K562 (cell line): ENCODE data around the gene HEPHL1. TPM values are rescaled to one million over a fixed set of nuclear protein-coding genes. Genes with fewer than 3 reads are reported as not detected.

ENCODE experiments used
- ATAC-seq: fragments of 200-7000 bp; cut with Tn5 transposase; 3 replicates; pipeline ENCODE4 v1.9.1; 2020; ENCODE audit warnings: moderate library complexity
- BruUV-seq: library from RNA; stranded (reverse); fragments of 400-500 nt; replicated peaks from 2 replicates; lab custom pipeline; 2021; lab: Mats Ljungman, UMichigan
- CTCF ChIA-PET: fragments of 300-600 bp; formaldehyde crosslinking; extraction: SDS; loops from one replicate; lab custom pipeline; 2021; ENCODE audit warnings: low intra/inter-chr PET ratio; lab: Yijun Ruan, JAX
- POLR2A ChIA-PET: fragments of 300-600, 350-650 bp; sonication (Branson Sonifier 250); formaldehyde crosslinking; extraction: SDS; loops from one replicate; lab custom pipeline; 2021; ENCODE audit warnings: antibody characterized with exemption, inconsistent platforms; lab: Yijun Ruan, JAX
- DNase-seq, 4 experiments: peaks; one replicate each; pipeline versions ENCODE4 v3.0.0 to v3.0.0-alpha.2; 2011 to 2018; ENCODE audit warnings: low spot score in 3 of 4, mixed read lengths in 3 of 4; ENCODE audit errors: extremely low read depth in 1 of 4
- FAIRE-seq: peaks from 2 replicates; lab custom pipeline; 2011; peaks lifted over from hg19 to GRCh38; lab: Jason Lieb, UNC
- H2AFZ ChIP-seq: 2 replicates; pipeline ENCODE4 v1.6.0; 2011; ENCODE audit warnings: low read depth, low read length, control low read depth, inconsistent platforms
- H3K27ac ChIP-seq: fragments of 200-600 bp; 3 replicates; pipeline ENCODE4 v1.8.0; 2011; ENCODE audit warnings: low read depth, mild to moderate bottlenecking, control low read depth, inconsistent platforms, low read length, moderate library complexity, mixed read lengths; ENCODE audit errors: extremely low read depth
- H3K27me3 ChIP-seq, 2 experiments: fragments of 300-600 bp in 1 of 2; 2 replicates in 1 of 2; 3 replicates in 1 of 2; pipeline versions ENCODE4 v1.6.0 to v1.8.0; 2011; ENCODE audit warnings: inconsistent platforms in 2 of 2, low read length in 2 of 2, mild to moderate bottlenecking in 1 of 2, mixed read lengths in 1 of 2, moderate library complexity in 1 of 2; ENCODE audit not compliant: control insufficient read depth in 2 of 2, insufficient read depth in 2 of 2
- H3K36me3 ChIP-seq: fragments of 300-600 bp; 3 replicates; pipeline ENCODE4 v1.8.0; 2011; ENCODE audit warnings: mild to moderate bottlenecking, low read length, inconsistent platforms; ENCODE audit not compliant: control insufficient read depth, insufficient read depth
- H3K4me1 ChIP-seq, 2 experiments: fragments of 200-600 bp in 1 of 2; replicated peaks in 1 of 2; 2 replicates in 1 of 2; 3 replicates in 1 of 2; pipeline versions ENCODE4 v1.5.1 to v1.8.0; 2011; ENCODE audit warnings: inconsistent platforms in 2 of 2, low read length in 2 of 2, mild to moderate bottlenecking in 1 of 2, mixed read lengths in 1 of 2, moderate library complexity in 1 of 2; ENCODE audit not compliant: control insufficient read depth in 2 of 2, insufficient read depth in 2 of 2
- H3K4me2 ChIP-seq: 2 replicates; pipeline ENCODE4 v1.6.1; 2011; ENCODE audit warnings: low read length, control low read depth, inconsistent platforms, mixed read lengths; ENCODE audit not compliant: insufficient read depth
- H3K4me3 ChIP-seq: fragments of 200-600 bp; sonication (generic), shearing (Covaris generic); 2 replicates; pipeline ENCODE4 v1.5.1; 2016; ENCODE audit warnings: control low read depth, inconsistent platforms
- H3K79me2 ChIP-seq: fragments of 200-600 bp; 3 replicates; pipeline ENCODE4 v1.8.0; 2011; ENCODE audit warnings: low read length, inconsistent platforms; ENCODE audit not compliant: control insufficient read depth, insufficient read depth
- H3K9ac ChIP-seq, 2 experiments: 2 replicates each; pipeline versions ENCODE4 v1.6.0 to v1.6.1; 2011; ENCODE audit warnings: low read depth in 2 of 2, low read length in 2 of 2, control low read depth in 1 of 2, inconsistent platforms in 1 of 2, mild to moderate bottlenecking in 1 of 2, mixed read lengths in 1 of 2; ENCODE audit not compliant: insufficient read depth in 1 of 2
- H3K9me1 ChIP-seq: one replicate; pipeline ENCODE4 v1.6.0; 2011; ENCODE audit warnings: inconsistent platforms, mild to moderate bottlenecking, low read length, moderate library complexity; ENCODE audit not compliant: control insufficient read depth, insufficient read depth
- H3K9me3 ChIP-seq: replicated peaks from 2 replicates; pipeline ENCODE4 v1.5.1; 2011; ENCODE audit warnings: low read depth, low read length, inconsistent platforms; ENCODE audit not compliant: control insufficient read depth, insufficient read depth
- H4K20me1 ChIP-seq: replicated peaks from 2 replicates; pipeline ENCODE4 v1.6.1; 2011; ENCODE audit warnings: low read length, inconsistent platforms, mixed read lengths; ENCODE audit not compliant: control insufficient read depth, insufficient read depth
- AFF1 ChIP-seq, 2 experiments: fragments of 450-650 bp; IDR thresholded peaks; 2 replicates each; pipeline ENCODE4 v1.6.1; 2018; ENCODE audit warnings: mild to moderate bottlenecking in 2 of 2, low read depth in 1 of 2; ENCODE audit not compliant: partially characterized antibody in 2 of 2
- CCNT2 ChIP-seq: IDR thresholded peaks from 2 replicates; pipeline ENCODE4 v1.6.1; 2011; ENCODE audit warnings: borderline replicate concordance, low read depth, mild to moderate bottlenecking, moderate library complexity, mixed read lengths, low read length; ENCODE audit not compliant: insufficient read length; ENCODE audit errors: extremely low read depth
- IRF2 ChIP-seq: sonication (generic); formaldehyde crosslinking; IDR thresholded peaks from 2 replicates; pipeline ENCODE4 v1.8.1; 2022; ENCODE audit warnings: mild to moderate bottlenecking, missing genetic modification reagents
- KAT7 ChIP-seq: sonication (generic); formaldehyde crosslinking; IDR thresholded peaks from 2 replicates; pipeline ENCODE4 v1.8.0; 2022; ENCODE audit warnings: missing genetic modification reagents, mild to moderate bottlenecking, borderline replicate concordance
- MEIS2 ChIP-seq: fragments of 450-650 bp; IDR thresholded peaks from 2 replicates; pipeline ENCODE4 v1.6.1; 2014; ENCODE audit warnings: mild to moderate bottlenecking; ENCODE audit not compliant: partially characterized antibody
- POLR3A ChIP-seq: IDR thresholded peaks from 2 replicates; pipeline ENCODE4 v1.6.1; 2011; ENCODE audit warnings: borderline replicate concordance, mild to moderate bottlenecking, moderate library complexity; ENCODE audit not compliant: insufficient read length, insufficient read depth; ENCODE audit errors: extremely low read depth
- SMAD1 ChIP-seq: fragments of 150-350 bp; IDR thresholded peaks from 2 replicates; pipeline ENCODE4 v1.6.1; 2014; ENCODE audit warnings: low read length, low read depth; ENCODE audit not compliant: partially characterized antibody
- SMAD3 ChIP-seq: fragments of 450-650 bp; formaldehyde crosslinking; conservative IDR thresholded peaks from 2 replicates; pipeline ENCODE4 v1.4.0; 2020; ENCODE audit warnings: mild to moderate bottlenecking
- ZNF445 ChIP-seq: fragments of 250-450 bp; sonication (Bioruptor Pico); IDR thresholded peaks from 2 replicates; pipeline ENCODE4 v1.4.0; 2020; ENCODE audit warnings: low read depth, mild to moderate bottlenecking, moderate library complexity
- WGBS: fragments of 100-300 bp; shearing (Covaris generic); methylation state at CpG from one replicate; pipeline ENCODE4 v1.1.6; 2016; ENCODE audit warnings: low coverage, mixed read lengths; ENCODE audit not compliant: insufficient coverage; ENCODE audit errors: missing lambda C conversion rate; 5-methylcytosine and 5-hydroxymethylcytosine counted together
- in situ Hi-C: fragments of 300-500 bp; cut with MboI; formaldehyde crosslinking; loops from 4 replicates; pipeline ENCODE4 v1.15.0; 2018; ENCODE audit warnings: inconsistent platforms, mixed read lengths
- intact Hi-C: fragments of 100-400 bp; cut with micrococcal nuclease; formaldehyde crosslinking; loops from 2 replicates; pipeline ENCODE4 v1.14.2; 2022
- polyA plus RNA-seq, 8 experiments: library from polyadenylated mRNA; depleted of rRNA in 4 of 8; stranded (reverse) in 5 of 8; unstranded in 3 of 8; fragments of >200 nt; fragmentation: Nextera tagmentation in 2 of 8; fragmentation: Illumina TruSeq in 1 of 8; extraction: Ambion mirVana in 2 of 8; extraction: Trizol in 1 of 8; gene quantifications; 2 replicates each; pipeline versions ENCODE4 v1.2.1 to v1.2.3, GENCODE V29; 2011 to 2014; ENCODE audit warnings: inconsistent platforms in 1 of 8, missing spikeins in 1 of 8
- total RNA-seq, 7 experiments: library from RNA; depleted of rRNA in 6 of 7; stranded (reverse); fragments of >200 nt in 6 of 7; fragmentation: Illumina TruSeq in 2 of 7; extraction: Trizol in 2 of 7; gene quantifications; 2 replicates each; pipeline versions ENCODE4 v1.2.1 to v1.2.3, GENCODE V29; 2011 to 2021; ENCODE audit warnings: low replicate concordance in 1 of 7

The HEPHL1 gene
- total and polyA plus RNA-seq, 9 of the 15 experiments (the other 6 are each of a cell fraction or from before 2014, with no cell fraction given) = 0.01 TPM; not detected in 8

GRCh38 chr11:94153320-94153719 lies 132.2 kb downstream of the HEPHL1 start:
- Histone ChIP-seq H3K36me3 (no peaks in the 10 kb centered on the region; the same call in 2 of the 3 replicates), H4K20me1 (peaks cover 14% of the 10 kb centered on the region), H3K79me2 (peaks cover 29% of the 10 kb centered on the region), H3K4me2 (no peak overlapping the region), H3K27ac (no peak overlapping the region), H2AFZ (no peak overlapping the region), H3K4me3 (no peak overlapping the region), H3K9me1 (peaks cover 3% of the 10 kb centered on the region), H3K9ac (no peak overlapping the region), H3K9me3 (no peaks in the 10 kb centered on the region), H3K27me3 (no peaks in the 10 kb centered on the region), H3K4me1 (peaks cover 12 to 32% of the 10 kb centered on the region in 2 experiments)
- 74% methylated on average over 3 of the region's 3 CpGs for WGBS
- FAIRE-seq = no peak
- no TSS peak for BruUV-seq
- POLR2A ChIA-PET = interaction anchor here (2.1 kb wide), 1 partner anchor 11 kb away, joined by 5 read pairs; no protein-coding TSS in a partner anchor
- intact Hi-C loops = no loop called here
- ATAC-seq = no peak
- CTCF ChIA-PET = no interaction called here
- DNase-seq = no peak
- TF ChIP-seq AFF1 (IDR thresholded peaks at IDR 0.05; ENCODE audit: low read depth in 1 of 2, partially characterized antibody in 2 of 2) = no peak
- no peak for TF ChIP-seq CCNT2
- TF ChIP-seq KAT7 = no peak
- TF ChIP-seq SMAD3 (CRISPR knock-in tag) = no peak
- TF ChIP-seq MEIS2 = no peak
- no peak for TF ChIP-seq ZNF445 (CRISPR knock-in tag)
- TF ChIP-seq IRF2 (CRISPR knock-in tag) = no peak
- no peak for TF ChIP-seq POLR3A
- TF ChIP-seq SMAD1 = no peak
- in situ Hi-C loops = no loop called here
